ENCODE results near the gene PTPRR.

DNA sequence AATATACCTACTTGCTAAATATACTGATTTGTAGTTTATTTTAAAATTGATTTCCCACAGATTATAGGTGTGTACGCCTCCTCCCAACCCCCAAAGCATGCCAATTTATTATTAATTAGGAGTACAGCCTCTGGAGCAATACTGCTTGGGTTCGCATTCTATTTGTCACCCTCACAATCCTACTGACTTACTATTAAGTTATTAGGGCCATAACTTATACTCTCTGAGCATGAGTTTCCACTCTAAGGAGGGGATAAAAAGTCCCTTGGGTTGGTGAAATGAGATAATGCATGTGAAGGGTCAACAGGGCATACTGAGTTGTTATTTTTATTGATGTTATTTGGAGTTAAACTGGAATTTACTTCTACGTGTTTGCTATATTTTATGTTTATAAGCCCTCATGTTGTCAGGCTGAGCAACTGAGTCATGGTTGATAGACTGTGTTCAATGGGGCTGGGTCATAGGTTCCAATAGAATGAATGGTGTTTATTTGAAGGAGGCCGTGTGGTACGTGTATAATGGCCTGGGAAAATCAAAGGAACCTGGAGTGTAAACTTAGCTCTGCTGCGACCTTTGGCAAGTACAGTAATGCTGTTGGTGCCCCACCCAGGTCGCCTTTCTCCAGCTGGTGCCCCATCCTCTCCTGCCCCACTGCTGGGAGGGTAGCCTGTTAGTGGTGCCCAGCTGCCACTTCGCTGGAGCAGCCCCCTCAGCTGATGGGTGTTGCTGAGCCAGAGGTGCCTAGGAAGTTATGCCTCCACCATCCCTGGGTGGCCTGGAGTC lies 184.0 kb downstream of the PTPRR start:
- no peak for TF ChIP-seq POLR2A (IDR thresholded peaks at IDR 0.05)
- TF ChIP-seq, protein P1, sequence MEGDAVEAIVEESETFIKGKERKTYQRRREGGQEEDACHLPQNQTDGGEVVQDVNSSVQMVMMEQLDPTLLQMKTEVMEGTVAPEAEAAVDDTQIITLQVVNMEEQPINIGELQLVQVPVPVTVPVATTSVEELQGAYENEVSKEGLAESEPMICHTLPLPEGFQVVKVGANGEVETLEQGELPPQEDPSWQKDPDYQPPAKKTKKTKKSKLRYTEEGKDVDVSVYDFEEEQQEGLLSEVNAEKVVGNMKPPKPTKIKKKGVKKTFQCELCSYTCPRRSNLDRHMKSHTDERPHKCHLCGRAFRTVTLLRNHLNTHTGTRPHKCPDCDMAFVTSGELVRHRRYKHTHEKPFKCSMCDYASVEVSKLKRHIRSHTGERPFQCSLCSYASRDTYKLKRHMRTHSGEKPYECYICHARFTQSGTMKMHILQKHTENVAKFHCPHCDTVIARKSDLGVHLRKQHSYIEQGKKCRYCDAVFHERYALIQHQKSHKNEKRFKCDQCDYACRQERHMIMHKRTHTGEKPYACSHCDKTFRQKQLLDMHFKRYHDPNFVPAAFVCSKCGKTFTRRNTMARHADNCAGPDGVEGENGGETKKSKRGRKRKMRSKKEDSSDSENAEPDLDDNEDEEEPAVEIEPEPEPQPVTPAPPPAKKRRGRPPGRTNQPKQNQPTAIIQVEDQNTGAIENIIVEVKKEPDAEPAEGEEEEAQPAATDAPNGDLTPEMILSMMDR (IDR thresholded peaks at IDR 0.05), result no peak

Measured in gastroesophageal sphincter (tissue), 3 donors.